A549 (cell line): Measurements from ENCODE around the gene TASOR2. TPM values are rescaled to one million over a fixed set of nuclear protein-coding genes. Genes with fewer than 3 reads are reported as not detected.

Experiments
- ATAC-seq, 2 experiments: fragments of 200-7000 bp in 1 of 2; fragments of >200 bp in 1 of 2; cut with Nextera tagmentation in 1 of 2; cut with Tn5 transposase in 1 of 2; 3 replicates each; pipeline versions ENCODE4 v1.8.0 to v1.9.1; 2018 to 2020; ENCODE audit warnings: mild to moderate bottlenecking in 1 of 2, moderate library complexity in 1 of 2
- CTCF ChIA-PET: fragments of 300-600 bp; sonication (Branson Sonifier 250); formaldehyde crosslinking; extraction: SDS; loops from one replicate; lab custom pipeline; 2021; ENCODE audit warnings: antibody characterized with exemption, inconsistent platforms; lab: Yijun Ruan, JAX
- POLR2A ChIA-PET: fragments of 350-600 bp; formaldehyde crosslinking; extraction: SDS; loops from one replicate; lab custom pipeline; 2021; ENCODE audit warnings: antibody characterized with exemption, inconsistent platforms; lab: Yijun Ruan, JAX
- DNase-seq, 2 experiments: peaks; one replicate each; pipeline versions ENCODE4 v3.0.0 to v3.0.0-alpha.2; 2011 to 2016; ENCODE audit warnings: low read depth in 1 of 2, low spot score in 1 of 2
- FAIRE-seq: peaks from 2 replicates; lab custom pipeline; 2011; peaks lifted over from hg19 to GRCh38; lab: Jason Lieb, UNC
- H3K27ac ChIP-seq, 2 experiments: fragments of >200 bp; sonication (Bioruptor Twin); formaldehyde crosslinking; 3 replicates each; pipeline ENCODE4 v1.5.1; 2016 to 2017
- H3K4me1 ChIP-seq: fragments of >200 bp; sonication (Bioruptor Twin); formaldehyde crosslinking; 3 replicates; pipeline ENCODE4 v1.6.1; 2016
- H3K4me2 ChIP-seq: fragments of >200 bp; sonication (Bioruptor Twin); formaldehyde crosslinking; 3 replicates; pipeline ENCODE4 v1.6.1; 2016
- H3K4me3 ChIP-seq: fragments of >200 bp; sonication (Bioruptor Twin); formaldehyde crosslinking; 3 replicates; pipeline ENCODE4 v1.5.1; 2016
- H3K9me3 ChIP-seq: fragments of >200 bp; sonication (Bioruptor Twin); formaldehyde crosslinking; 3 replicates; pipeline ENCODE4 v1.6.1; 2016
- BHLHE40 ChIP-seq: IDR thresholded peaks from 2 replicates; pipeline ENCODE4 v1.6.1; 2012; ENCODE audit warnings: low read depth, low read length, inconsistent platforms
- CHD4 ChIP-seq: fragments of 200-600 bp; sonication (generic); IDR thresholded peaks from 2 replicates; pipeline ENCODE4 v1.6.1; 2016; ENCODE audit warnings: antibody characterized with exemption, mild to moderate bottlenecking, borderline replicate concordance
- FOSL2 ChIP-seq, 2 experiments: fragments of 450-650 bp in 1 of 2; fragments of >200 bp in 1 of 2; sonication (Bioruptor Twin) in 1 of 2; formaldehyde crosslinking; IDR thresholded peaks; 2 replicates each; pipeline versions ENCODE4 v1.5.0 to v1.6.1; 2016 to 2020; ENCODE audit warnings: mild to moderate bottlenecking in 1 of 2, moderate library complexity in 1 of 2
- HDAC2 ChIP-seq: fragments of 200-600 bp; sonication (generic); IDR thresholded peaks from 2 replicates; pipeline ENCODE4 v1.6.1; 2016
- HOXA7 ChIP-seq: fragments of 250-450 bp; sonication (Bioruptor Pico); IDR thresholded peaks from 2 replicates; pipeline ENCODE4 v1.5.0; 2020; ENCODE audit warnings: mild to moderate bottlenecking, moderate library complexity
- HOXB5 ChIP-seq: fragments of 250-450 bp; sonication (Bioruptor Pico); IDR thresholded peaks from 2 replicates; pipeline ENCODE4 v1.5.0; 2020; ENCODE audit warnings: mild to moderate bottlenecking, moderate library complexity
- KDM1A ChIP-seq: fragments of 200-600 bp; sonication (generic); IDR thresholded peaks from 2 replicates; pipeline ENCODE4 v1.6.1; 2016; ENCODE audit warnings: low read depth, mild to moderate bottlenecking
- KDM5A ChIP-seq: fragments of 200-600 bp; sonication (generic); IDR thresholded peaks from 2 replicates; pipeline ENCODE4 v1.6.1; 2016; ENCODE audit warnings: antibody characterized with exemption, mild to moderate bottlenecking
- MAFK ChIP-seq: fragments of 450-650 bp; IDR thresholded peaks from 2 replicates; pipeline ENCODE4 v1.6.1; 2014; ENCODE audit not compliant: partially characterized antibody
- NFE2L2 ChIP-seq: fragments of 150-350 bp; conservative IDR thresholded peaks from 2 replicates; pipeline ENCODE4 v1.6.1; 2014; ENCODE audit warnings: low read length
- NPAS2 ChIP-seq: fragments of 250-450 bp; sonication (Bioruptor Pico); IDR thresholded peaks from 2 replicates; pipeline ENCODE4 v1.8.0; 2022; ENCODE audit warnings: mild to moderate bottlenecking, moderate library complexity, borderline replicate concordance
- POLR2A ChIP-seq: IDR thresholded peaks from 2 replicates; pipeline ENCODE4 v1.6.1; 2012; ENCODE audit warnings: mild to moderate bottlenecking, low read length
- RARB ChIP-seq: fragments of 250-450 bp; sonication (Bioruptor Pico); IDR thresholded peaks from 2 replicates; pipeline ENCODE4 v1.8.0; 2021; ENCODE audit warnings: mild to moderate bottlenecking, moderate library complexity
- RCOR1 ChIP-seq: fragments of 150-350 bp; IDR thresholded peaks from 2 replicates; pipeline ENCODE4 v1.6.1; 2014; ENCODE audit warnings: antibody characterized with exemption, low read length, low read depth
- RFX5 ChIP-seq: fragments of 450-650 bp; IDR thresholded peaks from 2 replicates; pipeline ENCODE4 v1.7.1; 2014; ENCODE audit warnings: antibody characterized with exemption, mild to moderate bottlenecking, moderate library complexity
- ZNF302 ChIP-seq: fragments of 250-450 bp; sonication (Bioruptor Pico); IDR thresholded peaks from 2 replicates; pipeline ENCODE4 v1.9.0; 2021; ENCODE audit warnings: inconsistent platforms, mild to moderate bottlenecking, moderate library complexity
- WGBS: methylation state at CpG from one replicate; pipeline ENCODE4 v1.1.6; 2017; ENCODE audit errors: missing lambda C conversion rate; 5-methylcytosine and 5-hydroxymethylcytosine counted together
- polyA plus RNA-seq, 4 experiments: library from polyadenylated mRNA; depleted of rRNA in 3 of 4; stranded (reverse); fragments of >200 nt; fragmentation: RNase III in 1 of 4; extraction: RNeasy Plus Mini Kit Qiagen cat#74134 plus additional on column Dnase treatment in 1 of 4; gene quantifications; 2 replicates in 3 of 4; 3 replicates in 1 of 4; pipeline ENCODE4 v1.2.3, GENCODE V29; 2011 to 2017
- TF ChIP-seq, protein P1 (sequence below): fragments of 150-350 bp; IDR thresholded peaks from 2 replicates; pipeline ENCODE4 v1.6.1; 2014; ENCODE audit warnings: low read depth, mild to moderate bottlenecking, low read length
- TF ChIP-seq, protein P2 (sequence below): IDR thresholded peaks from 2 replicates; pipeline ENCODE4 v1.6.1; 2012
- TF ChIP-seq, protein P3 (sequence below): fragments of >200 bp; sonication (Bioruptor Twin); formaldehyde crosslinking; IDR thresholded peaks from 3 replicates; pipeline ENCODE4 v1.5.1; 2016

The TASOR2 gene
- polyA plus RNA-seq, 2 of the 4 experiments (the other 2 are of a cell fraction): 27.0 to 96.7 TPM

DNA sequence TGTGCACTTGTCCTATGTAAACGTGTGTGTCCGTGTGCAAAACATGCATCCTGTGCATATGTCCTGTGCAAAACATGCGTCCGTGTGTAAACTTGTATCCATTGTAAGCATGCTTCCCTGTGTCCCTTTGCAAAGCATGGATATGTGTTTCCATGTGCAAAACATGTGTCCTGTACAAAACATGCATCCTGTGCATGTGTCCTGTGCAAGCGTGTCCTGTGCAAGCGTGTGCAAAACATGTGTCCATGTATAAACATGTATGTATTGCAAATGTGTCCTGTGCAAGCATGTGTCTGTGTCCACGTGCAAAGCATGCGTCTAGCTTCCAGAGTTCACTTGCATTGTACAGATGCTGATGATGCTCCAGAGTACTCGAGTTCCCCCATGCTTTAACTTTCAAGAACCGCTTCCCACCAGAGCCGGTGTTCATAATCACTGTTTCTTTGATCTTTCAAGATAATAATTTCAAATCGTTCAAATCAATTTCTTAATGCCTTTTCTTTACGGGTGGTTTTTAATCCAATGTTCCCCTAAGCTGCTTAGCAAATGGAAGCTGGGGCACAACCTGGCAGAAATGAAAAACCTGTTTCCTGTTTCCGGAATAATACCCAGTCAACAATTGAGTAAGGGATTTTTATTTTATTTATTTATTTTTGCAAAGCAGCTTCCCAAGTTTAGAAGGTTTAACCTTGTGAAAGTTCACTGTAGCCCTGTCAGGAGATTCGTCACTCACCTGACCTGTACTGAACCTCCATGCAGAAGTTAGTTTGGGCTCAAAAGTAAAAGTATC lies 17.6 kb upstream of the TASOR2 start:
- 61% methylated on average over 15 of the region's 15 CpGs for WGBS

DNA sequence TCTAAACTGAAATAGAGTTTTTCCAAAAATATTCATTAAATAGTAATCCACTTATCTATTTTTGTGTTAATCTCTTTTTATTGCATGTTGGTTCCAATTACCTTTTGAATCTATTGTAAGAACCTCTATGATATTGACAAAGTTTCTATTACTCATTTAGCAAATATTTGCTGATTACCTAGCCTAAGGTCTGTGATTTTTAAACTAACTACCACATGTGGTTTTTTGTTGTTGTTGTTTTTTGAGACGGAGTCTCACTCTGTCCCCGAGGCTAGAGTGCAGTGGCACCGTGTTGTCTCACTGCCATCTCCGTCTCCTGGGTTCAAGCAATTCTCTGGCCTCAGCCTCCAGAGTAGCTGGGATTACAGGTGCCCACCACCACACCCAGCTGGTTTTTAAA lies 16.2 kb upstream of the TASOR2 start:
- Histone ChIP-seq H3K9me3 (peaks cover 13% of the 10 kb centered on the region; the same call in 2 of the 3 replicates), H3K4me3 (no peak overlapping the region), H3K27ac (no peak overlapping the region), H3K4me2 (no peak overlapping the region), H3K4me1 (0 out of 3 replicates have a peak, but pooled peaks cover 10% of the 10 kb centered on the region)
- CTCF ChIA-PET: interaction anchor here (1.1 to 2.1 kb wide), 4 partner anchors 9 to 45 kb away, joined by 3 to 6 read pairs (median 4); no protein-coding TSS in a partner anchor
- TF ChIP-seq MAFK: no peak
- no peak for TF ChIP-seq KDM5A
- TF ChIP-seq RCOR1: no peak
- TF ChIP-seq, protein P1, sequence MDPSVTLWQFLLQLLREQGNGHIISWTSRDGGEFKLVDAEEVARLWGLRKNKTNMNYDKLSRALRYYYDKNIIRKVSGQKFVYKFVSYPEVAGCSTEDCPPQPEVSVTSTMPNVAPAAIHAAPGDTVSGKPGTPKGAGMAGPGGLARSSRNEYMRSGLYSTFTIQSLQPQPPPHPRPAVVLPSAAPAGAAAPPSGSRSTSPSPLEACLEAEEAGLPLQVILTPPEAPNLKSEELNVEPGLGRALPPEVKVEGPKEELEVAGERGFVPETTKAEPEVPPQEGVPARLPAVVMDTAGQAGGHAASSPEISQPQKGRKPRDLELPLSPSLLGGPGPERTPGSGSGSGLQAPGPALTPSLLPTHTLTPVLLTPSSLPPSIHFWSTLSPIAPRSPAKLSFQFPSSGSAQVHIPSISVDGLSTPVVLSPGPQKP: no peak
- TF ChIP-seq HOXB5 (CRISPR knock-in tag): no peak
- no peak for TF ChIP-seq CHD4
- TF ChIP-seq RARB (CRISPR knock-in tag): no peak
- TF ChIP-seq KDM1A: no peak
- TF ChIP-seq HOXA7 (CRISPR knock-in tag): no peak
- no peak for TF ChIP-seq HDAC2
- no peak for FAIRE-seq
- no peak for DNase-seq
- WGBS: 42% methylated on average over 4 of the region's 4 CpGs
- POLR2A ChIA-PET: no interaction called here
- no peak for ATAC-seq

More for the DNA sequence above, 17.6 kb upstream of the TASOR2 start:
- ATAC-seq (no peak; a peak in 1 of 6 replicates), FAIRE-seq (no peak), DNase-seq (no peak)
- ChIA-PET POLR2A (no interaction called here), CTCF (interaction anchor here (1.5 to 2.1 kb wide), 2 partner anchors 24 to 44 kb away, joined by 3 to 4 read pairs; no protein-coding TSS in a partner anchor)
- Histone ChIP-seq H3K27ac (peak overlapping the region; percentile 85 to 95; a peak in 4 of 6 replicates), H3K4me3 (peak overlapping the region; percentile 79), H3K4me2 (peak overlapping the region; percentile 81), H3K4me1 (0 out of 3 replicates have a peak, but pooled peaks cover 10% of the 10 kb centered on the region), H3K9me3 (peaks cover 2% of the 10 kb centered on the region; the same call in 1 of the 3 replicates)
- TF ChIP-seq FOSL2 (IDR thresholded peaks at IDR 0.05) (no peak), FOSL2 (CRISPR knock-in tag; IDR thresholded peaks at IDR 0.05) (no peak), KDM1A (no peak), NPAS2 (CRISPR knock-in tag) (no peak)
- TF ChIP-seq, protein P2, sequence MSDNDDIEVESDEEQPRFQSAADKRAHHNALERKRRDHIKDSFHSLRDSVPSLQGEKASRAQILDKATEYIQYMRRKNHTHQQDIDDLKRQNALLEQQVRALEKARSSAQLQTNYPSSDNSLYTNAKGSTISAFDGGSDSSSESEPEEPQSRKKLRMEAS: peak; percentile 25; the same call in 1 of the 2 replicates

DNA sequence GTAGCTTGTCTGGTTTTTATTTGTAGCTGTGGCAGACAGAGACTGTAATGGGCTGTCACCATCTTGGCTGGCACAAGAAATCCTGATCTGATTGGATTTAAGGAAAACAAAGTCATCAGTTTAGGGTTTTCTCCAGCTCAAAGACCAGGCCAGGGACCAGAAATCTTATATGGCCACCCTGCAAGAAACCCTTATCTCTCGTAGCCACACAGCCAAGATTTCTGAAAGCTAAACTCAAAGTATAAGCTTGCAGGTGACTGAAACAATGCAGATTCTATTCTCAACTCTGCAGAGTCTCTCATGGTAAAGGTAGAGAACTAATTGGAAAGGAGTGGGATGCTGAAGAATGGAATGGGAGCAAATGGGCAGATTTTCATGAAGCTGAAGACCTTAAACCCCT lies 15.0 kb upstream of the TASOR2 start:
- no peak for ATAC-seq
- 0 out of 3 replicates have a peak, but pooled peaks cover 10% of the 10 kb centered on the region for H3K4me1 ChIP-seq
- TF ChIP-seq NFE2L2 (no peak), KDM1A (no peak), POLR2A (no peak), ZNF302 (CRISPR knock-in tag) (no peak), RFX5 (no peak), BHLHE40 (no peak)
- TF ChIP-seq, protein P3, sequence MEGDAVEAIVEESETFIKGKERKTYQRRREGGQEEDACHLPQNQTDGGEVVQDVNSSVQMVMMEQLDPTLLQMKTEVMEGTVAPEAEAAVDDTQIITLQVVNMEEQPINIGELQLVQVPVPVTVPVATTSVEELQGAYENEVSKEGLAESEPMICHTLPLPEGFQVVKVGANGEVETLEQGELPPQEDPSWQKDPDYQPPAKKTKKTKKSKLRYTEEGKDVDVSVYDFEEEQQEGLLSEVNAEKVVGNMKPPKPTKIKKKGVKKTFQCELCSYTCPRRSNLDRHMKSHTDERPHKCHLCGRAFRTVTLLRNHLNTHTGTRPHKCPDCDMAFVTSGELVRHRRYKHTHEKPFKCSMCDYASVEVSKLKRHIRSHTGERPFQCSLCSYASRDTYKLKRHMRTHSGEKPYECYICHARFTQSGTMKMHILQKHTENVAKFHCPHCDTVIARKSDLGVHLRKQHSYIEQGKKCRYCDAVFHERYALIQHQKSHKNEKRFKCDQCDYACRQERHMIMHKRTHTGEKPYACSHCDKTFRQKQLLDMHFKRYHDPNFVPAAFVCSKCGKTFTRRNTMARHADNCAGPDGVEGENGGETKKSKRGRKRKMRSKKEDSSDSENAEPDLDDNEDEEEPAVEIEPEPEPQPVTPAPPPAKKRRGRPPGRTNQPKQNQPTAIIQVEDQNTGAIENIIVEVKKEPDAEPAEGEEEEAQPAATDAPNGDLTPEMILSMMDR: no peak
- TF ChIP-seq, protein P2: no peak
- WGBS: 87% methylated on average over 1 of the region's 1 CpG
- ChIA-PET POLR2A (interaction anchor here (1.5 kb wide), 1 partner anchor 15 kb away, joined by 4 read pairs; the partner anchor contains the start of gene TASOR2), CTCF (interaction anchor here (0.6 to 1.7 kb wide), 4 partner anchors 9 to 46 kb away, joined by 3 to 9 read pairs (median 4); no protein-coding TSS in a partner anchor)
- no peak for DNase-seq
- no peak for FAIRE-seq
- no peak overlapping the region for H3K27ac ChIP-seq
- H3K9me3 ChIP-seq: peaks cover 20% of the 10 kb centered on the region; the same call in 2 of the 3 replicates
- H3K4me2 ChIP-seq: no peak overlapping the region
- no peak overlapping the region for H3K4me3 ChIP-seq
